Muscle layer of colon (tissue), 2 donors: Measurements from ENCODE around the gene GJD2.

ENCODE experiments used
- H3K27ac ChIP-seq: one replicate; pipeline ENCODE4 v1.7.0; 2013; ENCODE audit warnings: low read depth, mild to moderate bottlenecking, low read length, moderate library complexity
- H3K27me3 ChIP-seq, 2 donors: one replicate each; pipeline ENCODE4 v1.7.0; 2013; ENCODE audit warnings: low read length in 2 of 2, mild to moderate bottlenecking in 2 of 2; ENCODE audit not compliant: insufficient read depth in 2 of 2, control insufficient read depth in 1 of 2
- H3K36me3 ChIP-seq: one replicate; pipeline ENCODE4 v1.7.0; 2013; ENCODE audit warnings: mild to moderate bottlenecking, low read length; ENCODE audit not compliant: insufficient read depth
- H3K4me1 ChIP-seq: one replicate; pipeline ENCODE4 v1.7.0; 2013; ENCODE audit warnings: mild to moderate bottlenecking, low read length; ENCODE audit not compliant: insufficient read depth
- H3K4me3 ChIP-seq, 2 donors: one replicate each; pipeline ENCODE4 v1.7.0; 2013; ENCODE audit warnings: low read length in 2 of 2, low read depth in 1 of 2, mild to moderate bottlenecking in 1 of 2, moderate library complexity in 1 of 2
- H3K9ac ChIP-seq: one replicate; pipeline ENCODE4 v1.7.0; 2013; ENCODE audit warnings: low read length
- H3K9me3 ChIP-seq: one replicate; pipeline ENCODE4 v1.7.0; 2013; ENCODE audit warnings: mild to moderate bottlenecking, low read length
- donor health status: abdominal sarcoma.
- donor health status: Adenocarcinoma of cecum.

Gene GJD2

DNA sequence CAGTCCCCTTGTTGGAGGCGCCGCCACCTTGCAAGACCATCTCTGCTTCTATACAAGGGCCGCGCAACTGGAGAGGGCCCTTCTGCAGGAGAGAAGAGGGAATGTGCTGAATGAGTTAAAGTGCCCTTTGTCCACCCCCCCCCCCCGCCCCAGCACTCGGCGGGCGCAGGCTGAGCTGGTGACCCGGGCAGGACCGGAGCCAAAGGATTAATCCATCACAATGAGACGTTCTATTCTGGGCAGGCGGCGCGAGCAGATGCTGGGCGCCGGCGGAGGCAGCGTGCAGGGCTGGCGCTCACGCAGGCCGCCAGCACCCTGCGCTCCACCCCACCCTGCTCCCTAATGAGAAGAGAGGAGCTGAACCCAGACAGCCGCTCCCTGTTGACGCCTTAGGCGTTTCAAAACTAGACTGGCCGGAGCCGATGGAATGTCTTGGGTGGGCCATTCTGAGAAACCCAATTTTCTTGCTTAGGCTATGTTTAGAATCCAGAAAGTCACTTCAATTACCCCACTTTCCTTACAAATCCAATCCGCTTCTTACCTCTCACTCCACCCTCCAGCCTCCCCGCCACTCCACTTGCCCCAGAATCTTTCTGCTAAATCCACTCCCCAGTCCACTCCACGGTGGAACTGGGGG is 32.9 kb downstream of the GJD2 start:
- Histone ChIP-seq H3K36me3 (no peaks in the 10 kb centered on the region), H3K9ac (no peak overlapping the region), H3K27me3 (no peaks in the 10 kb centered on the region), H3K4me1 (no peaks in the 10 kb centered on the region), H3K9me3 (no peaks in the 10 kb centered on the region), H3K27ac (no peak overlapping the region), H3K4me3 (no peak overlapping the region)

DNA sequence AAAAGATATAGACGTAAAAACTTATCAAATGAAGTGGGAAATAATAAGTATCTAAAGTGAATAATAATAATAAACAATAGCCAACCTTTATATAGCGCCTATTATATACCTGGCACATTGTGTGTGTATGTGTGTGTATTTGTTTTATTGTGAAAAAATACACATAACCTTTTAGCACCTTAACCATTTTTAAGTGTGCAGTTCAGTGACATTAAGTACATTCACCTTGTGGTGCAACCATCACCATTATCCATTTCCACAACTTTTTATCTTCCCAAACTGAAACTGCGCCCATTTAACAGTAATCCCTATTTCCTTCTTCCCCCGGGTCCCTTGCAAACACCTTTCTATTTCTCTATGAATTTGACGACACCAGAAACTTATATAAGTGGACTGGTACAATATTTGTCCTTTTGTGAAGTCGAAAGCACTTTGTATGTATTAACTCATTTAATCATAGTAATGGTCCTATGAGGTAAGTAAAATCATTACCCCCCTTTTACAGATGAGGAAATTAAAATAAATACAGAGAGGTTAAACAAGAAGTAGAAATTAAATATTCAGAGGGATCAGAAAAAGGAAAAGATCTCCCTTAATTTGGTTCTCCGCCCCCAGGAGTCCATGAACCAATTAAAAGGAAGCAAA is 33.5 kb downstream of the GJD2 start:
- H3K27ac ChIP-seq, result no peak overlapping the region

DNA sequence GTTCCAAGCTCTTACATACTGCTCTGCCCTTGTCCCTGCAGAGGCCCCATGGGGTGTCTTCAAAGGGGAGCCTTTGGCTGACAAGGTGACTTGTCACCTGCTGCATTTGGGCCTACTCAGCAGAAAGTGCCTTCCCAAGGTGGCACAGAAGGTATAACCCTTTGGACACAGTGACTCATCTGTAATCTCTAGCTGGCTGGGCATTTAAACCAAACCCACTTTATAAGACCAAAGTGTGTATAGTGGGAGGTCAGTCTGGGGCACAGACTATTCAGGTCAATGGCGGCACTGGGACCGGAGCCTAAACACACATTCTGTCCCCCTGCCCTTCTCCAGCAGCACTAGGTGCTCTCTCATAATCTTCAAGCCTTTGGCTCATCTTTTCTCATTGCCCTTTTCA is 35.1 kb downstream of the GJD2 start:
- Histone ChIP-seq H3K4me1 (no peaks in the 10 kb centered on the region), H3K9ac (no peak overlapping the region), H3K4me3 (no peak overlapping the region), H3K36me3 (no peaks in the 10 kb centered on the region), H3K27me3 (no peaks in the 10 kb centered on the region), H3K9me3 (no peaks in the 10 kb centered on the region), H3K27ac (no peak overlapping the region)

More for the DNA sequence above, 33.5 kb downstream of the GJD2 start:
- no peak overlapping the region for H3K4me3 ChIP-seq
- H3K9me3 ChIP-seq, result no peaks in the 10 kb centered on the region
- H3K27me3 ChIP-seq, result no peaks in the 10 kb centered on the region
- no peaks in the 10 kb centered on the region for H3K4me1 ChIP-seq
- no peaks in the 10 kb centered on the region for H3K36me3 ChIP-seq
- no peak overlapping the region for H3K9ac ChIP-seq

DNA sequence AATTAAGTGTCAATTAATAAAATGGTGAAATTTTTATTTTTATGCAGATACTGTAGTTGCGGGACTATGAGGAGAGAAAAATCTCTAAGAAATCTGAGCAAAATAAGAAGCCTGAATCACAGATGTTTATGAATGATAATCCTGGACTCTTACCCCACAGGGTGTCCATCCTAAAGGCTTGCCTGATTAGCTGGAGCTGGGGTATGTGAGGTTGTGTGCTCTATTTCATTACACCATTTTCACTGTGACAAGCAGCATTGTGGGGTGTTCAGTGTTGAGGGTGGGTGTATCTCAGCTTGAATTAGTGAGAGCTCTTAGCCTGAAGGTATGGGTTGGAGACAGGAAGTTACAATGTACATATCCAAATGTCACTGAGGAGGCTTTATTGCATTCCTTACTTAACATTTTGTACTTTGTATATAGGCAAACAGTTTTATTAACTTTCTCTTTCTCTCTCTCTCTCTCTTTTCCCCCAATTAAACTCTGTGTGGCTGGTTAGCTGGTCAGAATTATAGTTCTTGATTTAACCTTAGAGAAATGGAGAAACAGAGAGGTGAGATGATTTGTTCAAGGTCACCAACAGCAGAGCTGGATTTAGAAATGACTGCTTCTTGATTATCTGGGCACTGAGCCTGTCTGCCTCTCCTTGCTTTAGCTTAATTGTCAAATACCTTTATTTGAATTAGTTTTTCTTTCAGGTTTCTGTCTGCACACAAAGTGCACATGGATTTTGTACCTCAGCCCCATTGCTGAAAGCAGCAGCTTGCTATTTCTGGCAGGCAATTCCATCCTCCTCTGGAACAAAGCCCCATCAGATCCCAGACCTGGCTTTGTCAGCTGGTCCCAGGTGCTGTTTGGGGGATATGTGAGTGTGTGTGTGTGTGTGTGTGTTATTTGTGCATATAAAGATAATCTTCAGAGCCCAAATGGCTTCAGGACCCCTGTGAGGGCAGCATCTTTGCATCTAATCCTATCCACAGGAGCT is 35.8 kb downstream of the GJD2 start:
- H3K9ac ChIP-seq, result no peak overlapping the region
- H3K27me3 ChIP-seq, result no peaks in the 10 kb centered on the region
- H3K4me1 ChIP-seq, result no peaks in the 10 kb centered on the region
- no peaks in the 10 kb centered on the region for H3K36me3 ChIP-seq
- no peak overlapping the region for H3K4me3 ChIP-seq
- H3K27ac ChIP-seq, result no peak overlapping the region
- no peaks in the 10 kb centered on the region for H3K9me3 ChIP-seq

DNA sequence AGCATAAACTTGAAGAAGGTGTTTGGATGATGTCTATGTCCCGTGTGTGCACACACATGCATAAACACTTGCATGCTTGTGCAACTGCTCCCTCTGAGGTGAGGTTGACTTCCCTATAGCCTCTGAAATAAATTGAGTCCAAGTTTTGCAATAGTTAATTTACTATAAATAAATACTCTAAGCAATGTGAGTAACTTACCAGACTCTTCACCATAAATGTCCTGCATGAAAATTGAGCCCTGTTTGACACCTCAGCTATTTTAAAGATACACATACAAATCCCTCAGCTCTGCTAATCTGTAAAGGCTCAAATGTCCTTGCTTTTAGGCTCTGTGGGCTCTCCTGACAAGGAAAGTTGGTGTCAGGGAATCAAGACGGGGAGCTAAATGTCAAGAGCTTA is 37.1 kb downstream of the GJD2 start:
- Histone ChIP-seq H3K4me1 (no peaks in the 10 kb centered on the region), H3K36me3 (no peaks in the 10 kb centered on the region), H3K27ac (no peak overlapping the region), H3K9me3 (no peaks in the 10 kb centered on the region), H3K27me3 (no peaks in the 10 kb centered on the region), H3K4me3 (no peak overlapping the region), H3K9ac (no peak overlapping the region)

DNA sequence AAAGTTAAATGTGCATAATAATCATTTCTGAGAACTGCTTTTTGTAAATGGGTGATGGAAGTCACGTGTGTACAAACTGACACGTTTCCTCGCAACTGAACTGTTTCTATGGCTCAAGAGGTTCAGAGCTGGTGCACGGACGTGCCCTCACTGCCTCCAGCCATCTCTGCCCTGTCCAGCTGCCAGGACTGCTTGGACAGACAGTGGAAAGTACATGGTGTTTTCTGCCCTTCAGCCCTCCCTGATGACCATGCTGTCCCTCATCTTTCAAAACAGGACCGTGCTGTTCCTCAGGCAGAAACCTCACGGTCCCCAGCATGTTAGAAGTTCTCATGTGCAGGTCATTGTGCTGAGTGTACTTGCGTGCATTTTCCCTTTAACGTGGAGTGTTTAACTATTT is 38.7 kb downstream of the GJD2 start:
- Histone ChIP-seq H3K9me3 (no peaks in the 10 kb centered on the region), H3K27ac (no peak overlapping the region), H3K36me3 (no peaks in the 10 kb centered on the region), H3K4me1 (no peaks in the 10 kb centered on the region), H3K27me3 (no peaks in the 10 kb centered on the region), H3K4me3 (no peak overlapping the region), H3K9ac (no peak overlapping the region)

DNA sequence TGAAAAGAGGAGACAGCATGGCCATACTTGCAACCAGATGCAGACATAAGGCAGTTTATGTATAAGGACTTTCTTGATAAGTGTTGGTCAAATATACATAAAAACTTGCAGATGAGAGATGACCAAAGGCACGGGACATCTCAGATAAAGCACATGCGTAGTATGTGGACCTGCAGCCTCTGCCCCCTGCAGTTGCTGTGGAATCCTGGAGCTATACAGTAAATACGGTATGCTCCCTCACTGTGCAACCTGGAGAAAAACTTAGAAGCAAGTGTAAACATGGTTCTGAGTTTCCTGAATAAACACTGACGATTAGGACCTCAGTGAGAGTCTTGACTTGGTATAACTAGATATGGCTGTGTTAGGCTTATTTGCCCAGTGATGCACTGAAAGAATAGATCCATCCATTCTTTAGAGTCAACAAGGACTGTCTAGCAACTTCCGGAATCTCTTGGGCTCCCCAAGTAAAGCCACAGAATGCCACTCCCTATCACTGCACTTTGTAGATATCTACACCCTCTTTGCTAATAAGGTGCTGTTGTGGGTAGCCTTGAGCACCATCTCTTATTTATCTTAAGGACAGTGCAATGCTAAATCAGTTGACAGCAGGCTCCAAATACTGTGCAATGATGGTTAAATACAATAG is 40.2 kb downstream of the GJD2 start:
- Histone ChIP-seq H3K36me3 (no peaks in the 10 kb centered on the region), H3K27ac (no peak overlapping the region), H3K4me3 (no peak overlapping the region), H3K9ac (no peak overlapping the region), H3K27me3 (no peaks in the 10 kb centered on the region), H3K4me1 (no peaks in the 10 kb centered on the region), H3K9me3 (no peaks in the 10 kb centered on the region)

DNA sequence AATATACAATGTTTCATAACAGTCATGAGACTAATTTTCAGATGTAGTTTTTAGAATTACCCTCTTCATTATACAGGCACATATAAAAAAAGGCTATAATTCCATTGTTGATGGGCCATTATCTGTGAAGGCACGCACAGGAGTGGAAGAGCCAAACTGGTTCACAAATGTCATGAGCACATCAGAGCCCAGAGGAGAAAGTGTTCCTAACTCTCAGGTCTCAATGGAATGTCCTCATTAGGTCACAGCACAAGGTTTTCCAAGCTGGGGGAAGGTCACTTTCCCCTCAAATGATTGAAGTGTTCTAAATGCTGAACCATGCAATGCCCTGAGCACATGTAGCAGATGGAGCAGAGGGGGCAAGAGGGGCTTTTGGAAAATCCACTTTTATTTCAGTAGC is 41.2 kb downstream of the GJD2 start:
- H3K36me3 ChIP-seq, result no peaks in the 10 kb centered on the region
- H3K27ac ChIP-seq, result no peak overlapping the region
- H3K27me3 ChIP-seq, result no peaks in the 10 kb centered on the region
- no peaks in the 10 kb centered on the region for H3K9me3 ChIP-seq
- no peak overlapping the region for H3K9ac ChIP-seq
- H3K4me3 ChIP-seq, result no peak overlapping the region
- no peaks in the 10 kb centered on the region for H3K4me1 ChIP-seq

DNA sequence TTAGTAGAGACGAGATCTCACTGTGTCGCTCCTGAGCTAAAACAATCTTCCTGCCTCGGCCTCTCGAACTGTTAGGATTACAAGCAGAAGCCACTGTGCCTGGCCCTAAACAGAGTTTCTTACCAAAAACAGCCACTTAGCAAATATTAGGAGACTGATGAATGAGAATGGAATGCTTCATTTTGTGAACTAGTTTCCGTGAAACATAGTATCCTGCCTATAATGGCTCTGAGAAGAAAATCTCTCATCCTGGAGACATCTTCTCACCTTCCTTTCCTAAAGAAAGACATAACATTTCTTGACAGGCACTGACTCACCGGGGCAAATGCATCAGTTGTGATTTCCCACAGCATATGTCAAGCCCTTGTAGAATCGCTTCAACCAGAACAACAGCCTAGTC is 44.9 kb downstream of the GJD2 start:
- Histone ChIP-seq H3K9ac (no peak overlapping the region), H3K4me3 (no peak overlapping the region), H3K36me3 (no peaks in the 10 kb centered on the region), H3K27ac (no peak overlapping the region), H3K4me1 (no peaks in the 10 kb centered on the region), H3K27me3 (no peaks in the 10 kb centered on the region), H3K9me3 (no peaks in the 10 kb centered on the region)

DNA sequence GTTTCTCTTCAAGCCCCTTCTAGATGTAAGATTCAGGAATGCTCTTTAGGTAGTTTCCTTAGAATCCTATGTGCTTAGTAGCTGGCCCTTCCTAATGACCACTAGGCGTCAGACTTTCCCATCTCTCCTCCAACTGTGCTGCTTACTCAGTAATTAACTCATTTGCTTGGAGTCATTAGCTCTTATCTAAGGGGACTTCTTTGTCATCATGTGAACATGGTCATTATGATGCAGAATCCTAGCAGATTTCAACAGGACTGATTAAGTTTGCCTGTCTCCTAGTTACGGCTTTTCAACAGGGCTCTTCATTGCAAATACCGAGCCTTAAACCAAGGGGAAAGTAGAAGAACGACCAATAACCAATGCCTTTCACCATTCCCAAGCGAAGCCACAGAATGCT is 46.4 kb downstream of the GJD2 start:
- H3K27ac ChIP-seq, result no peak overlapping the region

DNA sequence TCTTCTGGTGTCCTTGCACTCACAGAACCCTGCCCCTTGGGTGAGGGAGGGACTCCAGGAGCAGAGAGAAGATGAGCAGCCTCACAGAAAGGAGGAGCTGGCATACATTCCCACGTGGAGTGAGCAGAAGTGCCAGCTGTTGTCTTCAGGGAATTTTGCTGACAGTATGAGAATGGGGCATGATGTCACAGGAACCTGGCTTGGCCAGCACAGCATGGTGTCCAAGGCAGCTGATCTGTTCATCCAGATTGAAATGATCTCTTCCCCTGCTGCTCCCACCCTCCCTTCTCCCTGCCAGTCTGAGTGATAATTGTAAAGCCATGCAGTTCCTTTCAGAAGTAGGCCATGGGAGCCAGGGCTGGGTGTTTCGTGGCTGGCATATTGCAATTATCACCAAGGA is 53.3 kb downstream of the GJD2 start:
- Histone ChIP-seq H3K27ac (no peak overlapping the region), H3K4me3 (no peak overlapping the region), H3K9me3 (no peaks in the 10 kb centered on the region), H3K9ac (no peak overlapping the region), H3K4me1 (peaks cover 5% of the 10 kb centered on the region), H3K27me3 (no peaks in the 10 kb centered on the region), H3K36me3 (no peaks in the 10 kb centered on the region)

More for the DNA sequence above, 46.4 kb downstream of the GJD2 start:
- Histone ChIP-seq H3K36me3 (no peaks in the 10 kb centered on the region), H3K27me3 (no peaks in the 10 kb centered on the region), H3K9ac (no peak overlapping the region), H3K9me3 (no peaks in the 10 kb centered on the region), H3K4me3 (no peak overlapping the region), H3K4me1 (peaks cover 2% of the 10 kb centered on the region)
